DOHH2 (cell line): ENCODE data around the gene MYBPC1.

Experiments
- H3F3A ChIP-seq: fragments of 200-600 bp; sonication (generic), shearing (Covaris generic); 2 replicates; pipeline ENCODE4 v1.6.0; 2016; ENCODE audit warnings: antibody characterized with exemption, mild to moderate bottlenecking; ENCODE audit not compliant: control insufficient read depth, insufficient read depth
- H3K27ac ChIP-seq: fragments of 200-600 bp; sonication (generic); 2 replicates; pipeline ENCODE4 v1.5.1; 2014; ENCODE audit warnings: low read depth, mild to moderate bottlenecking, low read length, moderate library complexity
- H3K27me3 ChIP-seq: fragments of 200-600 bp; sonication (generic); 2 replicates; pipeline ENCODE4 v1.6.1; 2014; ENCODE audit warnings: mild to moderate bottlenecking, low read length, mixed read lengths; ENCODE audit not compliant: control insufficient read depth
- H3K36me3 ChIP-seq: fragments of 200-600 bp; sonication (generic); 2 replicates; pipeline ENCODE4 v1.6.1; 2014; ENCODE audit warnings: mild to moderate bottlenecking, low read length, moderate library complexity, mixed read lengths; ENCODE audit not compliant: control insufficient read depth
- H3K4me1 ChIP-seq: fragments of 200-600 bp; sonication (generic); 2 replicates; pipeline ENCODE4 v1.6.1; 2014; ENCODE audit warnings: mild to moderate bottlenecking, low read length, mixed read lengths; ENCODE audit not compliant: control insufficient read depth
- H3K4me2 ChIP-seq: fragments of 200-600 bp; sonication (generic); 2 replicates; pipeline ENCODE4 v1.6.0; 2014; ENCODE audit warnings: mild to moderate bottlenecking, low read length, moderate library complexity
- H3K4me3 ChIP-seq: fragments of 200-600 bp; sonication (generic); 2 replicates; pipeline ENCODE4 v1.5.1; 2014; ENCODE audit warnings: mild to moderate bottlenecking, low read length, mixed read lengths
- H3K79me2 ChIP-seq: fragments of 200-600 bp; sonication (generic); 2 replicates; pipeline ENCODE4 v1.6.1; 2014; ENCODE audit warnings: mild to moderate bottlenecking, low read length, mixed read lengths; ENCODE audit not compliant: control insufficient read depth
- H3K9me2 ChIP-seq: fragments of 200-600 bp; sonication (generic); replicated peaks from 2 replicates; pipeline ENCODE4 v1.6.1; 2014; ENCODE audit warnings: mild to moderate bottlenecking, low read length, mixed read lengths; ENCODE audit not compliant: control insufficient read depth
- H3K9me3 ChIP-seq: fragments of 200-600 bp; sonication (generic); 2 replicates; pipeline ENCODE4 v1.6.1; 2014; ENCODE audit warnings: antibody characterized with exemption, low read length, mixed read lengths; ENCODE audit not compliant: control insufficient read depth, insufficient read depth
- H4K20me1 ChIP-seq: fragments of 200-600 bp; sonication (generic); 2 replicates; pipeline ENCODE4 v1.6.0; 2014; ENCODE audit warnings: low read depth, mild to moderate bottlenecking, antibody characterized with exemption, low read length, moderate library complexity; ENCODE audit not compliant: control insufficient read depth, insufficient read depth
- EZH2phosphoT487 ChIP-seq: fragments of 200-600 bp; sonication (generic); IDR thresholded peaks from 2 replicates; pipeline ENCODE4 v1.6.1; 2017; ENCODE audit warnings: borderline replicate concordance, mild to moderate bottlenecking, antibody characterized with exemption, low read length, moderate library complexity, mixed read lengths
- TF ChIP-seq, protein P1 (sequence below): fragments of 200-600 bp; sonication (generic); IDR thresholded peaks from one replicate; pipeline ENCODE4 v1.5.1; 2014; ENCODE audit warnings: antibody characterized with exemption, mild to moderate bottlenecking, low read depth, low read length; ENCODE audit not compliant: poor library complexity, severe bottlenecking

MYBPC1 gene

GRCh38 chr12:101566318-101566717 lies 28.5 kb upstream of the MYBPC1 start:
- no peaks in the 10 kb centered on the region for H3K9me3 ChIP-seq
- no peak overlapping the region for H3K4me3 ChIP-seq
- H3K27me3 ChIP-seq: no peaks in the 10 kb centered on the region
- no peaks in the 10 kb centered on the region for H3K36me3 ChIP-seq
- no peak overlapping the region for H3K27ac ChIP-seq
- H3K4me1 ChIP-seq: peaks cover 13% of the 10 kb centered on the region
- no peaks in the 10 kb centered on the region for H4K20me1 ChIP-seq
- no peaks in the 10 kb centered on the region for H3K9me2 ChIP-seq
- no peak for TF ChIP-seq EZH2phosphoT487
- TF ChIP-seq, protein P1, sequence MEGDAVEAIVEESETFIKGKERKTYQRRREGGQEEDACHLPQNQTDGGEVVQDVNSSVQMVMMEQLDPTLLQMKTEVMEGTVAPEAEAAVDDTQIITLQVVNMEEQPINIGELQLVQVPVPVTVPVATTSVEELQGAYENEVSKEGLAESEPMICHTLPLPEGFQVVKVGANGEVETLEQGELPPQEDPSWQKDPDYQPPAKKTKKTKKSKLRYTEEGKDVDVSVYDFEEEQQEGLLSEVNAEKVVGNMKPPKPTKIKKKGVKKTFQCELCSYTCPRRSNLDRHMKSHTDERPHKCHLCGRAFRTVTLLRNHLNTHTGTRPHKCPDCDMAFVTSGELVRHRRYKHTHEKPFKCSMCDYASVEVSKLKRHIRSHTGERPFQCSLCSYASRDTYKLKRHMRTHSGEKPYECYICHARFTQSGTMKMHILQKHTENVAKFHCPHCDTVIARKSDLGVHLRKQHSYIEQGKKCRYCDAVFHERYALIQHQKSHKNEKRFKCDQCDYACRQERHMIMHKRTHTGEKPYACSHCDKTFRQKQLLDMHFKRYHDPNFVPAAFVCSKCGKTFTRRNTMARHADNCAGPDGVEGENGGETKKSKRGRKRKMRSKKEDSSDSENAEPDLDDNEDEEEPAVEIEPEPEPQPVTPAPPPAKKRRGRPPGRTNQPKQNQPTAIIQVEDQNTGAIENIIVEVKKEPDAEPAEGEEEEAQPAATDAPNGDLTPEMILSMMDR: no peak
- H3F3A ChIP-seq: no peaks in the 10 kb centered on the region
- no peak overlapping the region for H3K4me2 ChIP-seq
- no peaks in the 10 kb centered on the region for H3K79me2 ChIP-seq

DNA sequence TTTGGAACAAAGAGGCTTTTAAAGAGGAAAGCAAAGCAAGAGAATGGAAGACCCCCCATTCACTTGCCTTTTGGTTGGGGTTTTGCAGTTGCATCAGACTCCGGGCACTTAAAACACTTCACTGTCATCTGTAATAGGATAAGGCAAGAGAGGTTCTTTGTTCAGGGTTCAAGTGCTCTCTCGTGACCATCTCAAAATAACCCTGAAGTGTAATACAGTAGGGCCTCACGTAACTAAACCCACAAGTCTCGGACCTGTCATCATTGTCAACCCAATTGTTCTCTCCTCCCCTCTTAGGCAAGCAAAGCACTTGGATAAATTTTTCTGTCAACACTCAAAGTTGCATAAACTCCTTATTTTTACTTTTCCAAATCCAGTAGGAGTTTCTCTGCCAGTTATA lies 26.9 kb upstream of the MYBPC1 start:
- no peaks in the 10 kb centered on the region for H3K36me3 ChIP-seq
- H3K4me2 ChIP-seq: no peak overlapping the region
- TF ChIP-seq, protein P1: no peak
- no peak for TF ChIP-seq EZH2phosphoT487
- H3F3A ChIP-seq: no peaks in the 10 kb centered on the region
- peaks cover 13% of the 10 kb centered on the region for H3K4me1 ChIP-seq
- no peak overlapping the region for H3K27ac ChIP-seq
- no peaks in the 10 kb centered on the region for H3K9me3 ChIP-seq
- H3K9me2 ChIP-seq: no peaks in the 10 kb centered on the region
- H4K20me1 ChIP-seq: no peaks in the 10 kb centered on the region
- no peaks in the 10 kb centered on the region for H3K79me2 ChIP-seq
- H3K4me3 ChIP-seq: no peak overlapping the region
- H3K27me3 ChIP-seq: no peaks in the 10 kb centered on the region

GRCh38 chr12:101570047-101570446 lies 24.7 kb upstream of the MYBPC1 start:
- Histone ChIP-seq H3F3A (no peaks in the 10 kb centered on the region), H3K79me2 (no peaks in the 10 kb centered on the region), H3K9me2 (no peaks in the 10 kb centered on the region), H3K4me3 (0 out of 2 replicates have a peak overlapping the region, but pooled peaks have one; percentile 4), H3K36me3 (no peaks in the 10 kb centered on the region), H4K20me1 (no peaks in the 10 kb centered on the region), H3K27me3 (no peaks in the 10 kb centered on the region), H3K9me3 (no peaks in the 10 kb centered on the region), H3K4me1 (peaks cover 13% of the 10 kb centered on the region), H3K4me2 (peak overlapping the region; percentile 45), H3K27ac (no peak overlapping the region)
- no peak for TF ChIP-seq EZH2phosphoT487
- TF ChIP-seq, protein P1: peak; percentile 50
